Activated CD8-positive, alpha-beta T cell treated with anti-CD3 and anti-CD28 coated beads for 36 hours (primary cell): Measurements from ENCODE around the gene COPRS. TPM values are rescaled to one million over a fixed set of nuclear protein-coding genes. Genes with fewer than 3 reads are reported as not detected.
A peak's percentile ranks its signal among the peaks of the same experiment; 100 is the strongest.

Source experiments
- ATAC-seq: fragments of 200-7000 bp; cut with Tn5 transposase; one replicate; pipeline ENCODE4 v1.10.0; 2021; ENCODE audit warnings: mild to moderate bottlenecking, moderate library complexity
- CTCF ChIA-PET: fragments of 350-600 bp; sonication (Branson Sonifier 250); formaldehyde crosslinking; loops from one replicate; lab custom pipeline; 2021; ENCODE audit warnings: antibody characterized with exemption; lab: Charles Lee
- POLR2A ChIA-PET: fragments of 350-600 bp; sonication (Branson Sonifier 250); formaldehyde crosslinking; loops from one replicate; lab custom pipeline; 2021; ENCODE audit warnings: antibody characterized with exemption; lab: Charles Lee
- DNase-seq: peaks from one replicate; pipeline ENCODE4 v3.0.0-alpha.2; 2020
- H3K27ac Mint-ChIP-seq: one replicate; pipeline ENCODE4 v1.8.0; 2021; ENCODE audit warnings: mild to moderate bottlenecking, mixed read lengths
- H3K27me3 Mint-ChIP-seq: one replicate; pipeline ENCODE4 v1.8.0; 2021; ENCODE audit warnings: mixed read lengths
- H3K36me3 Mint-ChIP-seq: one replicate; pipeline ENCODE4 v1.8.0; 2021; ENCODE audit warnings: low read depth, mixed read lengths
- H3K4me1 Mint-ChIP-seq: one replicate; pipeline ENCODE4 v1.8.0; 2021; ENCODE audit warnings: low read depth, mixed read lengths
- H3K4me3 Mint-ChIP-seq: one replicate; pipeline ENCODE4 v1.8.0; 2021; ENCODE audit warnings: mild to moderate bottlenecking, moderate library complexity, mixed read lengths
- H3K9me3 Mint-ChIP-seq: one replicate; pipeline ENCODE4 v1.8.0; 2021; ENCODE audit warnings: mixed read lengths
- CTCF ChIP-seq: fragments of 200-600 bp; IDR thresholded peaks from one replicate; pipeline ENCODE4 v1.8.0; 2022; ENCODE audit warnings: antibody characterized with exemption, mild to moderate bottlenecking
- intact Hi-C: fragments of 100-400 bp; cut with micrococcal nuclease; formaldehyde crosslinking; loops from one replicate; pipeline ENCODE4 v1.10.0; 2022
- total RNA-seq, 2 experiments: library from RNA; stranded (reverse); gene quantifications; one replicate each; pipeline ENCODE4 v1.2.3, GENCODE V29; 2021

COPRS gene
- total RNA-seq, 2 experiments from 2014 or later: 57.5 to 57.6 TPM

GRCh38 chr17:31857920-31858641 is 963 bp downstream of the COPRS start:
- peak; percentile 37 for ATAC-seq
- H3K27ac Mint-ChIP-seq: peak overlapping the region; percentile 83
- peak overlapping the region; percentile 73 for H3K4me3 Mint-ChIP-seq
- no peak for DNase-seq
- CTCF ChIA-PET: interaction anchor here (2.0 kb wide), 2 partner anchors 15 to 43 kb away, joined by 6 to 14 read pairs; partner anchors contain the start of gene UTP6
- peaks cover 18% of the 10 kb centered on the region for H3K4me1 Mint-ChIP-seq
- intact Hi-C loops: no loop called here
- POLR2A ChIA-PET: interaction anchor here (0.6 to 3.4 kb wide), 3 partner anchors 10 to 43 kb away, joined by 3 to 14 read pairs (median 9); partner anchors contain the start of gene UTP6
- peaks cover 12% of the 10 kb centered on the region for H3K36me3 Mint-ChIP-seq
- no peaks in the 10 kb centered on the region for H3K27me3 Mint-ChIP-seq
- no peak for TF ChIP-seq CTCF
- H3K9me3 Mint-ChIP-seq: no peaks in the 10 kb centered on the region

GRCh38 chr17:31856750-31857149 is 2.3 kb downstream of the COPRS start:
- DNase-seq (no peak), ATAC-seq (no peak)
- intact Hi-C loops: no loop called here
- Mint-ChIP-seq H3K27me3 (no peaks in the 10 kb centered on the region), H3K9me3 (no peaks in the 10 kb centered on the region), H3K4me1 (peaks cover 18% of the 10 kb centered on the region), H3K36me3 (peaks cover 12% of the 10 kb centered on the region), H3K27ac (no peak overlapping the region), H3K4me3 (no peak overlapping the region)
- POLR2A ChIA-PET: no interaction called here
- CTCF ChIA-PET: interaction anchor here (0.7 to 2.0 kb wide), 2 partner anchors 14 to 44 kb away, joined by 3 to 14 read pairs; no protein-coding TSS in a partner anchor
- TF ChIP-seq CTCF: no peak

GRCh38 chr17:31854672-31855071 is 4.4 kb downstream of the COPRS start:
- no peak overlapping the region for H3K4me3 Mint-ChIP-seq

GRCh38 chr17:31853911-31854470 is 5.1 kb downstream of the COPRS start:
- Mint-ChIP-seq H3K4me1 (peaks cover 11% of the 10 kb centered on the region), H3K9me3 (no peaks in the 10 kb centered on the region), H3K27me3 (no peaks in the 10 kb centered on the region), H3K4me3 (no peak overlapping the region), H3K36me3 (peaks cover 9% of the 10 kb centered on the region), H3K27ac (no peak overlapping the region)
- no peak for TF ChIP-seq CTCF
- ChIA-PET CTCF (interaction anchor here (4.0 kb wide), 1 partner anchor 12 kb away, joined by 24 read pairs; no protein-coding TSS in a partner anchor), POLR2A (no interaction called here)
- DNase-seq: no peak
- ATAC-seq: no peak
- intact Hi-C loops: no loop called here

More at GRCh38 chr17:31854672-31855071, 4.4 kb downstream of the COPRS start:
- no peak for TF ChIP-seq CTCF
- ChIA-PET CTCF (interaction anchor here (4.0 kb wide), 1 partner anchor 13 kb away, joined by 24 read pairs; no protein-coding TSS in a partner anchor), POLR2A (no interaction called here)
- Mint-ChIP-seq H3K27me3 (no peaks in the 10 kb centered on the region), H3K4me1 (peaks cover 16% of the 10 kb centered on the region), H3K36me3 (peaks cover 10% of the 10 kb centered on the region), H3K9me3 (no peaks in the 10 kb centered on the region), H3K27ac (no peak overlapping the region)
- ATAC-seq (no peak), DNase-seq (no peak)
- intact Hi-C loops: no loop called here

- Mint-ChIP-seq H3K27ac (no peak overlapping the region), H3K36me3 (no peaks in the 10 kb centered on the region), H3K27me3 (peaks cover 1% of the 10 kb centered on the region), H3K9me3 (no peaks in the 10 kb centered on the region), H3K4me1 (no peaks in the 10 kb centered on the region), H3K4me3 (no peak overlapping the region)
- TF ChIP-seq CTCF: no peak
- intact Hi-C loops: no loop called here
- ChIA-PET CTCF (interaction anchor here (1.3 kb wide), 1 partner anchor 456 kb away, joined by 3 read pairs; no protein-coding TSS in a partner anchor), POLR2A (no interaction called here)
- DNase-seq (no peak), ATAC-seq (no peak)
These were observed 13.8 kb downstream of the COPRS start for GRCh38 chr17:31845291-31845690.
